Hepatic stellate cell (primary cell): Measurements from ENCODE around the gene SEPHS1.
"Not testable (repeated sequence)": the region's sequence is repeated elsewhere in the genome, so short reads cannot be mapped to it uniquely, and the experiment has no call there.

ENCODE experiments used
- DNase-seq: peaks from one replicate; pipeline ENCODE4 v3.0.0; 2011; ENCODE audit warnings: low spot score

Gene SEPHS1

DNA sequence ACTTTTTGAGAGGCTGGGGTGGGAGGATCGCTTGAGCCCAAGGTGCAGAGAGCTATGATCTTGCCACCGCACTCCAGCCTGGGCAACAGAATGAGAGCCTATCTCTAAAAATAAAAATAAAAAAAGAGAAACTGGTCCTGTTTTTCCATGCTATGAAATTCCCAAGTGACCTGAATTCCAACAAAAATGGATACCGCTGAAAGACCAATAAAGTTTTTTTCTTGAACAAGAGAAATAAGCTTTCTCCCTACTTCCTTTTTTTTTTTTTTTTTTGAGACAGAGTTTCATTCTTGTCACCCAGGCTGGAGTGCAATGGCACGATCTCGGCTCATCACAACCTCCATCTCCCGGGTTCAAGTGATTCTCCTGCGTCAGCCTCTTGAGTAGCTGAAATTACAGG is 12.5 kb upstream of the SEPHS1 start:
- DNase-seq: no peak

DNA sequence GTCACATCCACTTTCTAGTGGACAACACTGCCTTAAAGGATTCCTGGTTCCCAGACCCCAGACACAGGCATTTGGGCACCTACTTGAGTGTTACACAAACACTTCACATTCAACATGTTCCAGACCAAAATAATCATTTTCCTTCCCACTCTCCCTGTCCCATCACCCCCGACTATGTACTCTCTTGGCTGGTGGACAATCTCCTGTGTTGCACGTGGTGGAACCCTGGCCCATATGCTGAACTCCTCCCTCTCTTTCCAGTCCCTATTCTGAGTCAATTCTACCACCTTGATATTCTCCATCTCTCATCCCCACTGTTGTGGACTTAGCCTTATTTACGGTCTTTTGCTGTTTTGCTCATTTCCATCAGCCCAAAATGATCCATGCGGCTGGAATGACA is 8.3 kb upstream of the SEPHS1 start:
- DNase-seq: no peak

DNA sequence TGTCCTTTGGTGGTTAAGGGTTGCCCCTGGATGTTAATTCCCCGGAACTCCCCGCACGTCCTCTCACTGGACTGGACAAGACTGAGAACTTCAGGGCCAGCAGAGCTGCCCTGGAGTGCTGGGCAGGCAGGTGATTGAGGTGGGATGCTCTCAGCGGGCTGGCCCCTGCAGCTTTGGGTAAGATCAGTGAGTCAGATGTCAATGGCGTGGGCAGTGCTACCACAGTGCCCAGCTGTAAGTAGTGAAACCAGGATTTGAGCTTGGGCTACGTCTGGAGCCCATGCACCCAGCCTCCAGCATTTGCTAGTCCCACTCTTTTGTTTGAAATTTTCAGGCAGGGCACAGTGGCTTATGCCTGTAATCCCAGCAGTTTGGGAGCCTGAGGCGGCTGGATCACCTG is 6.7 kb upstream of the SEPHS1 start:
- DNase-seq: no peak

DNA sequence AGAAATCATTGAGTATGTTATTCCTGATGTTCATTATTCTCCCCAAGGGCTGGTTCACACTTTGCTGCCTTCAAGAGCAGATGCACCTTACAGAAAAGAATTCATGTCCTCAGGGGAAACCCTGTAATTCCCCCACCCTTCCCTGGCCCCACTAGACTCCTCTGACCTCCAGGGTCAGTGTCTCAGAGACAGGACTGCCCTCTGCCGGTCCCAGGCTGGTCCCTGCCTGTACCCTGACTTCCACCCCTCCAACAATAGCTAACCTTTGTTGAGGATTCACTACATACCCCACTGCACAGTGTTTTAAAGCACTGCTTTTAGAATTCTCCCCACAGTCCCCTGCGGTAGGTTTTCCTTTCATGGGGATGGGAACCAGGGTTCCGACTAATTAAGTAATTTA is 4.4 kb upstream of the SEPHS1 start:
- no peak for DNase-seq

DNA sequence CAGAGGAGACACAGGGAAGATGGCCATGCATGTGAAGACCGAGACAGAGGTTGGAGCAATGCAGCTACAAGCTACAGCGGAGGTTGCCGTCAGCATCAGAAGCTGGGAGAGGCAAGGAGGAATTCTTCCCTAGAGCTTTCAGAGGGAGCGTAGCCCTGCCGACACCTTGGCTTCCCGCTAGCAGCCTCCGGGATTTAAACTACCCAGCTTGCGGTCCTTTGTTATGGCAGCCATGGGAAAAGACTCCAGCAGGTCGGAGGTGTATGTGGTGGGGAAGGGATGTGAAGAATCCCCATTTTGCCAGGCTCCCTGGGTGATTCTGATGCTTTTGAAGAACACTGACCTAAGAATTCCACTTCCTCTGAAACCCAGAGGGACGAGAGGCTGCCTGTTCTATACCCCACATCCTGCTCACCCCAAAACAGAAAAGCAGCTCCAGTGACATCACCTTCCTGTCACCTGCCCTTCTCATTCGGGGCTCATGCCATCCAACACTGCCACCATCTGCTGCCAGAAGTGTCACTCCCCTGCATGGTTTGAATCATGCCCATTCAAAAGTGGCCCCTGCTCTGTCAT is 3.3 kb upstream of the SEPHS1 start:
- no peak for DNase-seq

DNA sequence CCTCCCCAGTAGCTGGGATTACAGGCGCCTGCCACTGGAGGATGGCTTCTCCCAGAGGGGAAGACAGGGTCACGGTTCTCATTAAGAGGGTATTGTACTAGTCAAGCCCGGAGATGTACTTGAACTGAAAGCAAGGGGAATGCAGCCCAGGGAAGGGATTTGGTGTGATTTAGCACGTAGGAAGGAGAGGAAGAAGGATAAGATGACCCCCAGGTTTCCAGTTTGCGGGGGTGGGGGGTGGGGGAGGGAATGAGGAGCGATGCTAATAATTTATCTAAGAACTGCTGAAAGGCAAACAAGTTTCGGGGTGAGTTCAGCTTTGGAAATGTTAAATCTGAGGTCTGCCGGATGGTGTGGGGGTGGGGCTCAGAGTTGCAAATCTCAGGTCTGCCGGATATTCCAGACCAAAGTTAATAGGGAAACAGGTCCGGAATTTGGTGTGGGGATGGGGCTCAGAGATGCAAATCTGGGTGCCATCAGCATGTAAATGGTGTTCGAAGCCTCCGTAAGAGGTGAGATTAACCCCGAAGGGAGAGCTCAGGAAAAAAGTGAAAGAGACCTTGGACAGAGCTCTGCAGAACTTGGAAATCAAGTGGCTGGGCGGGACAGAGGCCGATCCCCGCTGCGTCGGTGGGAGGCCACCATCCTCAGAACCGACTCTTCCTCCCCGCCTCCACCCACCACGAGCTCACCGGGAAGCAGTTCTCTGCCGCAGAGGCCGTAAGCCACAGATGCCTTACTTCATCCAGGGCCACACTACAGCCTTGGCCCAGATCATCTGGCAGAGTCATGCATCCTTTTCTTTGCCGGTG is 1.6 kb upstream of the SEPHS1 start:
- DNase-seq: peak; percentile 63

DNA sequence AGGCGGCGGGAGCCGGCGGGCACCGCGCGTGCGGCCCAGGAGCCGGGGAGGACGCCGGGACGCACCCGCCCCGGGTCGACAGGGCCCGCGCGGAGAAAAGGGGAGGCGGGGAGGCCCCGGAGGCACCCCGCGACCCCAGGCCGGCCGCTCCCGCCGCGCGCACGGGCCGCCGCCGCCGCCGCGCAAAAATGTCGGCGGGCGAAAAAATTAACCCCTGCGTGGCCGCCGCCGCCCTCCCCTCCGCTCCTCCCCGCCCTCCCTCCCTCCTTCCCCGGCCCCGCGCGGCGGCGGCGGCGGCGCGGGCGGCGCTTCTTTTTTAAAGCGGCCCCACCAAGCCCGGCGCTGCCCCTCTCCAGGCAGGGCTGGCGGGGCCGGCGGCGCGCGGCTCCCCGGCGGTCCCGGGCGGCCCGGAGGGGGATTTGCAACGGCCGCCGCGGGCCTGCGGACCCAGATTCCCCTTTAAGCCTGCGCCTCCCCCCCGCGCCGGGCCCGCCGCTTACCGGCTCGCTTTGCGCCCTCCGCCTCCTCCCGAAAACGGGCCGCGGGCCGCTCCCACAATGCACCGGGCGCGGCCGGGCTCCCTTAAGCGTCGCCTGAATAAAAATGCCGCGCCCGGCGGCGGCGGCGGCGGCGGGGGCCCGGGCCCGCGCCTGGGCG is 465 bp downstream of the SEPHS1 start:
- peak; percentile 73 for DNase-seq

DNA sequence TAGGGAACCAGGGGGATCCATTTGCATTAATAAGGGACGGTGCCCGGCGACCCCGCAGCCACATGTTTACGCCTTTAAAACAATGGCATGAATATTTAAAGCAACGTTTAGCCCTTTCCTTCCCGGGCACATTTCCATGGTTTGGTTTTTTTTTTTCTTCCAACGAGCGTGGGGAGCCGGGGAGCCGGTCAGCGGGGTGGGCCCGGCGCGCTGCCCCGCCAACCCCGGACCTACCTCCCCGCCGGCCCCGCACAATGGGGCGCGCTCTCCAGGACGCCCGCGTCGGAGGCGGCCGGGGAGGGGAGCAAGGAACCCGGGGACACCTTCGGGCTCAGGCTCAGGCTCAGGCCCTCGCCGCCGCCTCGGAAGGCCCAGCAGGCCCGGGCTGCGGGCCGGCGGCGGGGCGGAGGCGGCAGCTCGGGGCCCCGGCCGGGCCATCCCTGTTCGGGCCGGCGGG is 1.0 kb downstream of the SEPHS1 start:
- no peak for DNase-seq

DNA sequence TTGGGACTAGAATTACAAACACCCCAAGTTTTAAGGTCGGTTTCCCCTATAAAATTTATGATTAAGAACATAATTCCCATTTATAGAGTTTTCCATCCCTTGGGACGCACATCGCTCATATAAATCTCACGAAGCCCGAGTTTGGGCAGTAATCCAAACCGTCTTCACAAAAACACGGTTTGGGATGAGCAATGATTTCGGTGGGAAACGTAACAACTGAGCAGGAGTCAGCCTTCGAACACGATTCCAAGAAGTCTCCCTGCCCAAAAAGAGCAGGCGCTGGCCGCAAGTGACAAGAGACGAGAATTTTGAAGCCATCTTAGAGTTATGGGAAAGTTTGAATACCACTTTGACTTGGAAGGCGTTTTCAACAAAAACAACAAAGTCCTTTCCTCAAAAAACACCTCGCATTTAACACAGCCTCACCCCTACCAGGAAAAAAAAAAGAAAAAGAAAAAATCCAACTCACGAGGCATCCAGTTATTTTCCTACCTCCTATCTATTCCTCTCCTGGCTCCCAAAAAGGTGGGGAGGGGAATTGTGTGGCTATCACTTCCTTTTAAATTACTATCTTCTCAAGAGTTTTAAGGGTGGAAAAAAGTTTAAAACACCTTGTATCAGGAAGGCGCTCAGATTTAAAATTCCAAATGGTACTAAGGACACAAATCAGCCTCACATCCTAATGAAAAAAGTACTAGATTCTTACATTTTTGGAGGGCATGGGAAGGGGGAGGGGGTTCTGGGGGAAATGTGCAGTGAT is 1.6 kb downstream of the SEPHS1 start:
- peak; percentile 61 for DNase-seq

DNA sequence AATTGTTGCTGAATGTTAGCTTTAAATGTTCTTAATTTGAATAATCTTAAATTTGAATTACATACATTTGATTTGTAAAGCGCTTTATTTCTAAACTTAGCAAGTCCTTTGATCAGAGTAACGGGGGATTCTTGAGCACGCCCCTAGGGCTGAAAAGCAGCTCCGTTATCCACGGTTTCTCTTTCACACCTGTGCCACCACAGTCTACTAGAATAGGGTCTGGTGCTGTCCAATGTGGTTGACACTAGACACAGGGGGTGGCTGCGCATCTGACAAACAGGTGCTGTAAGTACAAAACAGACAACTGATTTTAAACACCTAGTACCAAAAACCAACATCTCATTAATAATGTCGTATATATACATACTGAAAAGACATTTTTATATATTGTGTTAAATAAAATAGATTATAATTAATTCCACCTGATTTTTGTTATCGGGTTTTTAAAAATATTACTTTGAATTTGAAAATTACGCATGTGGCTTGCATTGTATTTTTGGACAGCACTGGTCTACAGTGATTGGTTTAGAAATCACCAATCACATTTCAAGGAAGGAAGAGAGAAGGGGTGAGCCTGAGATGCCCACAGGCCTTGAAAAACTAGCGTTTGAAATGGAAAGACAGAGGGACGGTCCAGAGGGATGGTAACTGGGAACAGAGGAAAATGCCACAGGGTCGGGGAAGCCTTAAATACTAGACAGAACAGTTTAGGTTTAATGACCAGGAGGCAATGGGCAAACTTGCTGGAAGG is 7.3 kb downstream of the SEPHS1 start:
- no peak for DNase-seq

DNA sequence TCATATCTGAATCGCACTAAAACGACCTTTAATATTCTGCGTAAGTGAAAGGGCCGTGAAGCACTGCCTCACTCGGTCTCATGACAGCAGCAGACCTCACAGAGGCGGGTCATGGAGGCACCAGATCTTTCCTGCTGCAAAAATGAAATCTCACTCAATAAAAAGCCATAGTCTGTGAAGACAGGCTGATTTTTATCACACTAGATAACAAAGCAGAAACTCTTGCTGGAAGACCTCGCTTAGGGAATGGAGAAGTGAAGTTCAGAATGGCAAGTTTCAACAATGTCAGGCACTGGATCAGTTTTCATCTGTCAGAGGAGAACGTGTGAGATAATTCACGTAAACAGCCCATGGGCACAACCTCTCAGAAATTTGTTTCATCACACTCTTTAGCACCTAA is 8.0 kb downstream of the SEPHS1 start:
- no peak for DNase-seq

DNA sequence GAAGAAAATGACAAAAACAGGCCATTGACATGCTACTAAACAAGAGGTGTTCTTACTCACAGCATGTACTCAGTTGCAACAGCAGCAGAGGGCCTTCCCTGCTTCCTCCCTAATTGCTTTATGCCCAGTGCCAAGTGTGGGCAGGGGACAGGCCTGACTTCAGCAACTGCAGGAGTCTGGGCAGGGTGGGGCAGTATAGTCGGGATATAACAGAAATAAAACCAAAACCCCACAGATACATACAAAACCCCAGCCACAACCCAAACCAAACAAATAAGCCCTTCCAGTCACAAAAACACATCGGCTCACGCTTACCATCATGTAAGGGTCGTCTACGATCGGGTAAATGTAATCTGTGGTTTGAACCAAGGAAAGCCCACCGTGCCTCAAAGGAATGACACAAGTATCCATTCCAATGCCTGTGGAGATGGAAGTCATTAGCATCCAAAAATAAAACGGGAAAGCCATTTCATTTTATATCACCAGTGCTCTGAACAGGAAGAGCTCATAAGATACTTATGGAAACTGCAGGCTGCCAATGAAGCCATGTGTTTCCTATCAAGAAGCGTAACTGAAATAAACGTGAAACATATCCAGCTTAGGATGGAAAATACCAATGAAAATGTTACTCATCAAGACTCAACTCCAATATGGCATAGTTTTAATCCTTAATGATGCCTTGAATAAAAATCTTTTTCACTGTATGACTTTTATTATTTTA is 9.5 kb downstream of the SEPHS1 start:
- peak; percentile 23 for DNase-seq

DNA sequence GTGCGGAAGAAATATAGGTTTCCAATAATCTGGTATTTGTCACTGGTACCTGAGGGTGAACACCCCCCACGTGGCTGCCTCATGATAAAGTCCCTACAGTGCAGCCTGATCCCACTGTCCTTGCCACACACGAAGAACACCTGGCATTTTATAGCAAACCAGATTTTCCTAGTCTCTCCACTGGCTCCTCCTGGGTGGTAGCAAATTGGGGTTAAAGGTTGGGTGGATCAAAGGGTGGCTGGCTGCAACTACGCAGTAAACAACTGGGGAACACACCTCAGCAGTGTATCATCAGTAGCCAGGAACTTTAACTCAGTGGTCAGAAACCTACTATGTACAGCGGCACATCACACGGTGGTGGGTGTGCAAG is 10.3 kb downstream of the SEPHS1 start:
- no peak for DNase-seq

DNA sequence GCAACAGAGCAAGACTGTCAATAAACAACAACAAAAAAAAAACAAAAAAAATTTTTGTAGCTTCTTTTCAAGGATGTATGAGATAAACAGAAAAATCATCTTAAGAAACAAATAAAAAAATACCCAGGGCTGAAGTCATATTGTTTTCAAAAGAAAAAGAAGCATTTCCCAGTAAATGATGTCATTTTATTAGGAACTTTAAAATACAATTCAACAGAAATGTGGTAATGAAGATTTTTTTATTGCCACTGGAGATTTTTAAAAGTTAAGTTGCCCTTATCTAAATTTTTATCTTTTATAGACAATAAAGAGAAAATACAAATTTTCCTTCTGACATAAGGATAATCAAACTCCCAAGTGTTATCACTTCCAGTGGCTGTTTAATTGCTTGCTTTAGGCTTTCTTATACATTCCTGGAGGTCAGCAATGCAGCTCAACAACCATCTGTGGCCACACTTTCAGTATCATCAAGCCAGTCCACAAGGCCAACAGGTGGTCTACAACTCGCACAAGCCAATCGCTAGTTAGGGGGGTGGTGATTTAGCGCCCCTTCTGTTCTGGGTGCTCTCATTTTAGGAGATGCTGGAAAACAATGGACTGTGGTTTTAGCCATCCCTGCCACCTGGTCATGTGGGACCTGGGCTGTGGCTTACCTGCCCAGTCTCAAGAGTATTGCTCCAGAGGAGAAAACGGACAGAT is 10.8 kb downstream of the SEPHS1 start:
- DNase-seq: no peak

DNA sequence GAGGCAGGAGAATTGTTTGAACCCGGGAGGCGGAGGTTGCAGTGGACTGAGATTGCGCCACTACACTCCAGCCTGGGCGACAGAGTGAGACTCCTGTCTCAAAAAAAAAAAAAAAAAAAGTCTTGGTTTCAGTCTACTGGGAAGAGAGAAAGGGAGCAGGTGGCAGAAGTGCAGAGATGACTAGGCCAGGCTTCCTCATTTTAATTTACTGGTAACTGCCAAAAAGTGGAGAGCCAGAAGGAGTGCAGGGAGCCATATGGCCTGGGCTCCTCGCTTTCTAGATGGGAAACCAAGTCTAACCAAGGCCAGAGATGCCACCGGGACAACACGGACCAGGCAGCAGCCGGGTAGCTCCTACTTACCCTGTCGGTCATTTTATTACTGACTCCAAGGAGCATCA is 12.2 kb downstream of the SEPHS1 start:
- DNase-seq: no peak

DNA sequence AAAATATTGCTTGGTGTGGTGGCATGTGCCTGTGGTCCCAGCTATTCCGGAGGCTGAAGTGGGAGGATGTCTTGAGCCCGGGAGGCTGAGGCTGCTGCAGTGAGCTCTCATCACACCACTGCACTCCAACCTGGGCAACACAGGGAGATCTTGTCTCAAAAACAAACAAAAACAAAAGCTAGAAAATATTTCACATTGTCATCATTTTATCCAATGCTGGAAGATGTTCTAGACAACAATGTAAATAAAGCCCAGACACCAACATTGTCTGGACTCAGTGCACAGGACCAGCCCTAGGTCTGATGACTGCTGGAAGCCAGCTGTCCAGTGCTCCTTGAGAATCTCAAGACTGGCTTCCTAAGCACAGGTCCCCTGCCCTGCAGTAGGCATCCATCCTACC is 13.5 kb downstream of the SEPHS1 start:
- DNase-seq: no peak

DNA sequence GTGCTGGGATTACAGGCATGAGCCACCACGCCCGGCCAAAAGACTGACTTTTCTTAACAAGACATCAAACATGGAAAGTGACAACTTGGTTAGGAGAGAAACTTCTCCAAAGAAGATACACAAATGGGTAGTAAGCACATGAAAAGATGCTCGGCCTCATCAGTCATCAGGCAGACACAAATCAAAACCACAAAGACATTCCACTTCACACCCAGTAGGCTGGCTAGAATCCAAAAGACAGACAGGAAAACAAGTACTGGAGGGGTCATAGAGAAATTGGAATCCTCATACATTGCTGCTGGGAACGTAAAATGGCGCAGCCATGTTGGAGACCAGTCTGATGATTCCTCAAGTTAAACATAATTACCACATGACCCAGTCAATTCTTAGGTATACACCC is 16.4 kb downstream of the SEPHS1 start:
- DNase-seq: no peak

DNA sequence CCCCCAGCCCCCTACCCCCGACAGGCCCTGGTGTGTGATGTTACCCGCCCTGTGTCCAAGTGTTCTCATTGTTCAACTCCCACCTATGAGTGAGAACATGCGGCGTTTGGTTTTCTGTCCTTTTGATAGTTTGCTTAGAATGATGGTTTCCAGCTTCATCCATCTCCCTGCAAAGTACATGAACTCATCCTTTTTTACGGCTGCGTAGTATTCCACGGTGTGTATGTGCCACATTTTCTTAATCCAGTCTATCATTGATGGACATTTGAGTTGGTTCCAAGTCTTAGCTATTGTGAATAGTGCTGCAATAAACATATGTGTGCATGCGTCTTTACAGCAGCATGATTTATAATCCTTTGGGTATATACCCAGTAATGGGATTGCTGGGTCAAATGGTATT is 17.1 kb downstream of the SEPHS1 start:
- not testable (repeated sequence) for DNase-seq

DNA sequence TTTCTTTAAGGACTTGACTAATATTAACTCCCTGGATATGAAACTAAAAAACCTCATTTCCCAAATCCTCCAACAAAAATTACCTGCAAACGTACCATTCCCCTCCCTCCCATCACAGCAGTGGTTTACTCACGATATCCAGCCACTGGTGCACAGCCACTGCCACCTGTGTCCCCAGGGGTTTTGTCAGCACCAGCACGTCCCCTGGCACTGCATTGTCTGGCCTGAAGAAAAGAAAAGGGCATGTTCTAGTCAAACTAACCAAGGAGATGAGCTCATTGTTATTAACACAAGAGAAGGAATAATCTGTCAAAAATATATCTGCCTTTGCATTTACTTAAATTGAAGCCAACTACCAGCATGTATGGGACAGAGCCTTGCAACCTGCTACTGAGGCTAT is 18.5 kb downstream of the SEPHS1 start:
- no peak for DNase-seq

DNA sequence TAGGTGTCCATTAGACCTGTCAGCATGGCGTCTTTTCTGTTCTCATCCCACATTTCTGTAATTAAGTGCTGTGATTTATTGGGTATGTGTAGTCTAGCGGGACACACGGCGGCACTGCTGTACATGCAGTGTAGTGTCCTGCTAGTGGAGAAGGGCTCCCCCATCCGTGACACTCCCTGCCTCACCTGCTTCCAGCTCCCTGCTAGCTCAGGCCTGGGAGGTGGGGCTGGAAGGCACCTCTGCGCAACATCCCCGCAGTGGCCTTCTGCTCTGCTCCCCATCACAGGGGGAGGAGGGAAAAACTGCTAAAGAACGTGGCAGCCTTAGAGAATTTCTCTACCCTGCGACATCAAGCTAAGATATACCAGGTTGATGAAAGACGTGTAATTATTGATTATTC is 19.5 kb downstream of the SEPHS1 start:
- DNase-seq: no peak

DNA sequence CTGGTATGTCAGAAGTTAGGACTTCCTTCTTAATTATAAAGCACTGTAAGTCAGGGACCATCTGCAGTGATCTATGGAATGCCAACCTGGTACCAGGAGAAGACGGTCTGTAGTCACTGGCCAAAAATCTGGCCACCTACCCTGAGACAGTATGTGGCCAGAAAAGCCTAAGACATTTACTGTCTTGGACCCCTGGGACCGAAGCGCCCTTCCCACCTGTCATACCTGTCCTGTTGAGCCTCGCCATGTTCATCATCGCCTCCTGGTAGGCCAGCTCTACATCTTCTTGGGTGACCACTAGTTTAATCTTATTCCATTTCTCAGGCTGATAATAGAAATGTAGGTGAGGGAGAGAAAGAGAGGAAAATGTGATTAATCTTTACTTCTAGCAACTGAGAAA is 20.0 kb downstream of the SEPHS1 start:
- DNase-seq: no peak
